C4-2B (cell line): Measurements from ENCODE around the gene CHD8.
"Not testable (repeated sequence)": the region's sequence is repeated elsewhere in the genome, so short reads cannot be mapped to it uniquely, and the experiment has no call there.

Experiments
- H3K27ac ChIP-seq: fragments of 450-650 bp; 2 replicates; pipeline ENCODE4 v1.5.1; 2017
- ZFX ChIP-seq: fragments of 450-650 bp; IDR thresholded peaks from 2 replicates; pipeline ENCODE4 v1.6.1; 2017
- TF ChIP-seq, protein P1 (sequence below): fragments of 450-650 bp; conservative IDR thresholded peaks from 2 replicates; pipeline ENCODE4 v1.5.1; 2017; ENCODE audit warnings: mild to moderate bottlenecking

Gene CHD8

DNA sequence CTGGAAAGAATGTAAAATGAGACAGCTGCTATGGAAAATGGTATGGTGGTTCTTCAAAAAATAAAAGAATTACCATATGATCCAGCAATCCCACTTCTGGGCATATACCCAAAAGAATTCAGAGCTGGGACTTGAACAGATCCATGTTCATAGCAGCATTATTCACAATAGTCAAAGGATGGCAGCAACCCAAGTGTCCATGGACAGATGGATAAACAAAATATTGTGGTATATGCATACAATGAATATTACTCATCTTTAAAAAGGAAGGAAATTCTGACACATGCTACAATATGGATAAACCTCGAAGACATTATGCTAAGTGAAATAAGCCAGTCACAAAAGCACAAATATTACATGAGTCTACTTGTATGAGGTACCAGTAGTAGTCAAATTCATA lies 11.7 kb upstream of the CHD8 start:
- TF ChIP-seq, protein P1, sequence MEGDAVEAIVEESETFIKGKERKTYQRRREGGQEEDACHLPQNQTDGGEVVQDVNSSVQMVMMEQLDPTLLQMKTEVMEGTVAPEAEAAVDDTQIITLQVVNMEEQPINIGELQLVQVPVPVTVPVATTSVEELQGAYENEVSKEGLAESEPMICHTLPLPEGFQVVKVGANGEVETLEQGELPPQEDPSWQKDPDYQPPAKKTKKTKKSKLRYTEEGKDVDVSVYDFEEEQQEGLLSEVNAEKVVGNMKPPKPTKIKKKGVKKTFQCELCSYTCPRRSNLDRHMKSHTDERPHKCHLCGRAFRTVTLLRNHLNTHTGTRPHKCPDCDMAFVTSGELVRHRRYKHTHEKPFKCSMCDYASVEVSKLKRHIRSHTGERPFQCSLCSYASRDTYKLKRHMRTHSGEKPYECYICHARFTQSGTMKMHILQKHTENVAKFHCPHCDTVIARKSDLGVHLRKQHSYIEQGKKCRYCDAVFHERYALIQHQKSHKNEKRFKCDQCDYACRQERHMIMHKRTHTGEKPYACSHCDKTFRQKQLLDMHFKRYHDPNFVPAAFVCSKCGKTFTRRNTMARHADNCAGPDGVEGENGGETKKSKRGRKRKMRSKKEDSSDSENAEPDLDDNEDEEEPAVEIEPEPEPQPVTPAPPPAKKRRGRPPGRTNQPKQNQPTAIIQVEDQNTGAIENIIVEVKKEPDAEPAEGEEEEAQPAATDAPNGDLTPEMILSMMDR: no peak
- TF ChIP-seq ZFX: no peak
- no peak overlapping the region for H3K27ac ChIP-seq

DNA sequence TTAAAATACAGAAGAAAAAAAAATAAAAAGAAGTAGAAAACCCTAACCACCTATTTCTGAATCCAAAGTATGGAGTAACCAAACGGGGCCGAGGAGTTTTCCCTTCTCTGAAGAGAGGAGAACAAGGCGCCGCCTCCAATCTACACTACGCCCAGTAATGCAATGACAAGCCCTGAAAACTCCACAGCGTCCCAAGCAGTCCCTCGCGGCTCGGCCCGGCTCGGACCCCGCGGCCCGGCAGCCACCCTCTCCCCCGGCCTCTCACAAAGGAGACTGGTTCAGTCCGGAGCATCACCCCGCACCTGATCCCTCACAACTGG lies 371 bp downstream of the CHD8 start:
- peak; percentile 27; the same call in 1 of the 2 replicates for TF ChIP-seq ZFX
- TF ChIP-seq, protein P1: no peak

DNA sequence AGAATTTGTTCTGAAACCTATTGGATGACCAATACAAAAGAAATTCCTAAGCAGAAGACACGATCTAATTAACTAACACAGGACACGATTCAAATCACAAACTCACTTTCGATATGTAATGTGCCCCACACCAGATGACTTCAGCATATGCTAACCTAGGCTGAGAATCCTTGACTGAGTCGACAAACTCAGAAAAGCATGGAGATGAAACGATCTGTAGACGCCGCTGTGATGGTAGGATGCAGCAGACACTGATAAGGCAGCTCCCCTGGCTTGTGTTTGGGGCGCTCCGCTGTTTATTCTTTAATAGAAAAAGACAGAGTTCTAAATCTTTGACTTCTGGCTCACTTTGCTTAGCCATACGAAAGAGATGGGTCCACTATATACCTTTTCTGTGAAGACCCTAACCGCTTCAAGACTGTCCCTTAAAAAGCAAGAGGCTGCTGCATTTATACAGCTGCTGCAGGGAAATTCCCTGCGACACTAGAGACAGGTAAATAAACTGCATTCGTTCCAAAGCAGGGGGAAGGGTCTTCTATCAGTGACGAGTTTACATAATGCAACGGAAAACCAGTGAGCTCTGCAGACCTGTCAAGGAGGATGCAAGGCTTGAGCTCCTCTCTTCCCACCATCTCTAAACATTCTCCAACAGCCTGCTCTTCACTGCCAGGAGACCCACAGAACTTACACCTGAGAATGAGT lies 929 bp downstream of the CHD8 start:
- no peak for TF ChIP-seq ZFX
- TF ChIP-seq, protein P1: no peak
- peak overlapping the region; percentile 90 for H3K27ac ChIP-seq

More for the DNA sequence above, 371 bp downstream of the CHD8 start:
- peak overlapping the region; percentile 90 for H3K27ac ChIP-seq

DNA sequence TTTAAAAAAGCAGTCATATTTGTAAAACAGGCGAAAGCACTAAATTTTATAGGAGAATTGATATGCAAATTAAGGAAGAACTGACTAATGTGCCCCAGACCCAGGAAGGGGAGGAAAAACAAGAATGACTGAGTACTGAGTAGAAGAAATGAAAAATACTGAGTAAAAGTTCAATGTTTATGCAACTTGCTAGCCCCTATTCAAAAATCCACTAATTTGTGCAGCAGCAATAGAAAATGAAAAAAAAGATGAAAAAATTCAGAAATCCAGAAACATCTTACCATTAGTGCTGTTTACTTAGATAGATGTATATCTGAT lies 6.1 kb downstream of the CHD8 start:
- no peak overlapping the region for H3K27ac ChIP-seq
- TF ChIP-seq, protein P1: no peak
- no peak for TF ChIP-seq ZFX

DNA sequence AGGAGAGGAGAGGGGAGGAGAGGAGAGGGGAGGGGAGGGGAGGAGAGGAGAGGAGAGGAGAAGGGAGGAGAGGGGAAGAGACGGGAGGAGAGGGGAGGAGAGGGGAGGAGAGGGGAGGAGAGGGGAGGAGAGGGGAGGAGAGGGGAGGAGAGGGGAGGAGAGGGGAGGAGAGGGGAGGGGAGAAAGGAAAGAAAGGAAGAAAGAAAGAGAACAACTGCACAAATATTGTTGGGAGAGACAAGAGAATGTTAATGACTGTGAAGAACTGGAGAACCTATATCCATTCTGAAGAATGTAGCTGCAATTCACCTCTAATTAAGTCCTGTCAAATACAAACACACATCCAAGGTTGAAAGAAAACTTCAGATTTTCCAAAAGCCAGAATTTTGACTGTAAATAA lies 13.3 kb downstream of the CHD8 start:
- not testable (repeated sequence) for H3K27ac ChIP-seq

DNA sequence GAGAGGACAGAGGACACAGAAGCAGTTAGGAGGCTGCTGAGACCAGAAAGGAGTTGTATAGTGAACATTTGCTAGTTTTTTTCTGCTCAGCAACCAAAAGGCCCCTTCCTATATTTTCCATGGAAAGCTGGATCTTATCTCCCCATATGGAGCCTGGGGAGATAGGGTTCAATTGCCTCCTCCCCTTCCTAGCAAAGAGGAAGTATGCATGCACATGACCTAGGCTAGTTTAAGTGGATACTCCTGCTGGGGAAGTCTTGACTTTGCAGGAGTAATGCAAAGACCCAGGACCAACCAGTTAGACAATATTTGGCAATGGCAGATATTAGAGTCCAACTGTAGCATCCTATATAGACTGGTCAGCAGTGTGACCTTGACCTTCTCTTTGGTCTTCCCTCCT lies 15.1 kb downstream of the CHD8 start:
- no peak overlapping the region for H3K27ac ChIP-seq
- no peak for TF ChIP-seq ZFX
- TF ChIP-seq, protein P1: no peak

DNA sequence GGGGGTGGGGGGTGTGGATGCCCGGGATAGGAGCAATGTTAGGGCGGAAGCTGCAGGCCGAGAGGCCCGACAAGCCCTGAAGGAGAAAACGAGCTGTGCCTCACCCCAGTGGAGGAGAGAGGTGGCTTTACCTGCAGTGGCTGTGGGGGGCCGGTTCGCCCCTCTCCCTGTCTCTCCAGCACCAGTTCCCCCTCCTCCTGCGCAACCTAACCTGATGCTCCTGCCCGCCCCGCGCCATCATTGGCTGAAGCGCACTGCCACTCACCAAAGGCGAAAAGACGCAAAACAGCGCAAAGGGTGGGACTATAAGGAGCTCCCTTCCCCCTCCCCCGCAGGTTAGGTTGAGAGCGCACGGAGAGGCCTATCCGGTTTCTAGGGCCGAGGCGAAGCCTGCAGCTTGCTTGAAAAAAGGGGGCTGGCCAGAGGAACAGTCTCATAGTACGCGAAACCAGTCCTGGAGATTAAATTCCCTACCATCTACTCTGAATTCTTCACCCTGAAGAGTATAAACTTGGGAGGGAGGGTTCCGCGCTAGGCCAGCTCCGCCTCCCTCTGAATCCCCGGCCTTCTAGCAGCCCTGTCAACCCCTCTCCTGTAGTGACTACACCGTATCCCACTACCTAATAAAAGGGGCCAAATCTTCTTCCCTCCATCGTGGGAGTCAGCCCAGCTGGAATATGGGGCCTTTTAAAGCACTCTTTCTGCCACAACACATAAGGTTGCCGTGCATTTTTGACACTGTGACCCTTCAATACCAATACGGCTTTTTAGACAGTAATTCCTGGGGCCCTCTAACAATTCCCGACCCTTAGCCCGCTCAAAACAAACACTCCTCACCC lies 18.6 kb downstream of the CHD8 start:
- TF ChIP-seq ZFX: peak; percentile 83
- TF ChIP-seq, protein P1: no peak
- peak overlapping the region; percentile 78 for H3K27ac ChIP-seq

DNA sequence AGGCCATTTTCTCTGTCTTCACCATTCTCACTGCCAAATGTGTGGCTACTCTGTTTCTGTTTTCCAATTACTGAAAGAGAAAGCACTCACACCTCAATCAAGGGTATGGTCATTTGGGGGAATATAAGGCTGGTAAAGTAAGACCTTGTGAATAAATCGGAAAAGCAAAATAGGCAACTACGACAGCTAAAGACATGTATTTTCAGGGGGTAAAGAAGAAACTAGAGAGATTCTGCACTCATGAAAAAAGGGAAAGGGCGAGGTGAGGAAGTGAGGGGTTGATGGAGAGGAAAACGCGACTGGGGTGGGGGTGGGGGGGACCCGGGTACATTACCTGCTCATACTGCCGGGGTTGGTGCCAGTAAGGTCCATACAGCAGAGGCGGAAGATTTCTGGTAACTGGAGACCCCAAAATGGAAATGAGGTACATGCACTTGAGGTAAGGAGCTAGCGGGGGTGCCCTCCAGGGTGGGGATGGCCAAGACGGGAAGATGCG lies 19.3 kb downstream of the CHD8 start:
- H3K27ac ChIP-seq: peak overlapping the region; percentile 78
- TF ChIP-seq, protein P1: no peak
- no peak for TF ChIP-seq ZFX
